ENCODE measurements around the gene ITSN1.
"Not testable (repeated sequence)": the region's sequence is repeated elsewhere in the genome, so short reads cannot be mapped to it uniquely, and the experiment has no call there.

ITSN1 gene

DNA sequence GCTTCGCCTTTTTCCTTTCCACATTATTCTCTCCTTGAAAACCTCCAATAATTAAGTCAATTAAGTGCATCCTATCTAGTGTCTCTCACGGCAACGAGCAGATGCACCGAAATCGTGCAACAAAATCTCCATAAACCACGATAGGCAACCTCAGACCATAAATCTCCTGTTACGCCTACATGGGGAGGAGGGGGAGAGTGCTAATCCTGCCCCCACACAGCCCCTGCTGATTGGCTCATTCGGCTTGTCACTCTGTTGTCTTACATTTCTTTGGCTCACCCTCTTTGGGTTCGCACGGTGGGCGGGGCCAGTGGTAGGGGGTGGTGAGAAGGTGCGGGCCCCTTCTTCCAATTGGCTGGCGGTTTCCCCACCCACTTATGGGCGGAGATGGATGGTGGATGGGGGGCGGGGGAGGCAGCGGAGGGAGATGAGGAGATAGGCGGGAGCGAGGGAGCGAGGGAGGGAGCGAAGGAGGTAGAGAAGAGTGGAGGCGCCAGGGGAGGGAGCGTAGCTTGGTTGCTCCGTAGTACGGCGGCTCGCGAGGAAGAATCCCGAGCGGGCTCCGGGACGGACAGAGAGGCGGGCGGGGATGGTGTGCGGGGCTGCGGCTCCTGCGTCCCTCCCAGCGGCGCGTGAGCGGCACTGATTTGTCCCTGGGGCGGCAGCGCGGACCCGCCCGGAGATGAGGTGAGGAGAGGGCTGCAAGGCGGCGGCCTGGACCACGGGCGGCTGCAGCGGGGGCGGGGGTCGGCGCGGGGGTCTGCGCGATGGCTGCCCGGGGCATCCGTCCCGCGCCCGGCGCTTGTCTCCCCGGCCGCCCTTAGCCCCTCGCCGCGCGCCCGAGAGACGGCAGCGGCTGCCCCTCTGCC lies at the start of gene ITSN1:
Gene ITSN1 (plus strand): TSS at position 475 of the 869 bp plus-strand sequence. CDS start 76,328 bp downstream, outside the sequence.
- DNase-seq (ENCODE audit: low spot score), result peak; percentile 99

DNA sequence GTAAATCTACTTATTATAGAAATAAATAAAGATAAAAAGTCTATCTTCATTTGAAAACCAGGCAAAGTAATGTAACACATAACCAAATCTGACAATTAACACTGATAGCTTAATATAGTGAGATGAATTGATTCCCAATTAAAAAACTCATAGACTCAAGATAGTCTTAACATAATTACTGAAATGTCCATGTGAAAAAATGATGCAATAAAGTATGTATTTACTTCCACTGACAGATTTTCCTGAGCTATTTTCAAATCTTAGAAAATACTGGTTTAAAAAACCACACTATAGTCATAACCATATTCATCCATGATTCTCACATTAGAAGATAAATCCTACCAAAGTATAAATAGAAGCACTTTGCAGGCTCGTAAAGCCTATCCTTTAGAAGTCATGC lies 44.2 kb upstream of the ITSN1 start:
- no peak for DNase-seq (ENCODE audit: low spot score)

DNA sequence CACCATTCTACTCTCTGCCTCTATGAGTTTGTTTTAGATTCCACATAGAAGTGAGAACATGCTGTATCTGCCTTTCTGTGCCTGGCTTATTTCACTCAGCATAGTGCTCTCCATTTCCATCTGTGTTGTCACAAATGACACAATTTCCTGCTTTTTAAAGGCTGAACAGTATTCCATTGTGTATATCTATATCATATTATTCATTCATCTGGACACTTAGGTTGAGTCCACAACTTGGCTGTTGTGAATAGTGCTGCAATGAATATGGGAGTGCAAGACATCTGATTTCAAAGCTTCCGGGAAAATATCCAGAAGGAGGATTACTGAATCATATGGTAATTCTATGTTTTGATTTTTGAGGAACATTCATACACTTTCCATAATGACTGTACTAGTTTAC lies 33.7 kb upstream of the ITSN1 start:
- DNase-seq (ENCODE audit: low spot score), result peak; percentile 2

GRCh38 chr21:33611006-33611744 lies 31.1 kb upstream of the ITSN1 start:
- no peak for DNase-seq (ENCODE audit: low spot score)

DNA sequence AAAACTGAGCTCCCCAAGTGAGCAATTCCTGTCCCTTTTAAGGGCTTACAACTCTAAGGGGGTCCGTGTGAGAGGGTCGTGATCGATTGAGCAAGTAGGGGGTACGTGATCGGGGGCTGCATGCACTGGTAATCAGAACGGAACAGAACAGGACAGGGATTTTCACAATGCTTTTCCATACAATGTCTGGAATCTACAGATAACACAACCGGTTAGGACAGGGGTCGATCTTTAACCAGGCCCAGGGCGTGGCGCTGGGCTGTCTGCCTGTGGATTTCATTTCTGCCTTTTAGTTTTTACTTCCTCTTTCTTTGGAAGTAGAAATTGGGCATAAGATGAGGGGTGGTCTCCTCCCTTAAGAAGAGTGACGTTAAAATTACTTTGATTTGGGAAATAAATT lies 24.7 kb upstream of the ITSN1 start:
- not testable (repeated sequence) for DNase-seq (ENCODE audit: low spot score)

DNA sequence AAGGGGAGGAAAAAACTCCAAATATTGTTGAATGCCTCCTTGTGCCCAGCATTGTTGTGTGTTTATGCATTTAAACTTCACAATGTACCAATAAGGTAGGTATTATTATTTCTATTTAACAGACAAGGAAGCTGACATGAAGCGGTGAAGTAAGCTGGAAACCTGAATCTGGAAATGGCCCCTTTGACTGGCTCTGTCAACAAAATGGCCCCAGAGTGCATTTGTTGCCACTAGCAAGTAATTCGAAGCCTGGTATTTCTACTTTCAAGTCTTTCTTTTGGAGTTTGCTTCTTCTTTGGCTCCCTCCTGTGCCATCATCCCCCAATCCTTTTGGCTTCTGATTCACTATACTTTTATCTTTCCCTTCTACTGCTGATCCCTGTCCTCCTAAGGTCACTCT lies 23.9 kb upstream of the ITSN1 start:
- no peak for DNase-seq (ENCODE audit: low spot score)

GRCh38 chr21:33619726-33620125 lies 22.6 kb upstream of the ITSN1 start:
- no peak for DNase-seq (ENCODE audit: low spot score)

- DNase-seq (ENCODE audit: low spot score), result no peak
These were observed 20.0 kb upstream of the ITSN1 start for GRCh38 chr21:33622253-33622652.

DNA sequence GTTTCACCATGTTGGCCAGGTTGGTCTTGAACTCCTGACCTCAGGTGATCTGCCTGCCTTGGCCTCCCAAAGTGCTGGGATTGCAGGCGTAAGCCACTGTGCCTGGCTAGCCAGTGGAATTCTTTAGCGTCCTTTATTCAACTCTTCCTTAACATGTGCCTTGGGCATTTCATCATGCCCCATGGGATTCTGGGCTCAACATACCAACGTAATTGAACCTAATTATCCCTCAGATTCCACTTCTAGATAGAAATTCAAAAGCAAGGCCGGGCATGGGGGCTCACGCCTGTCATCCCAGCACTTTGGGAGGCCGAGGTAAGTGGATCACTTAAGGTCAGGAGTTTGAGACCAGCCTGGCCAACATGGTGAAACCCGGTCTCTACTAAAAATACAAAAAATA lies 16.1 kb upstream of the ITSN1 start:
- DNase-seq (ENCODE audit: low spot score), result not testable (repeated sequence)

GRCh38 chr21:33634254-33634653 lies 8.0 kb upstream of the ITSN1 start:
- DNase-seq (ENCODE audit: low spot score), result no peak

- peak; percentile 15 for DNase-seq (ENCODE audit: low spot score)
These were observed 1.5 kb upstream of the ITSN1 start for GRCh38 chr21:33640697-33641351.

- DNase-seq (ENCODE audit: low spot score), result peak; percentile 97
These were observed 812 bp upstream of the ITSN1 start, which contains the start of gene CRYZL1 for GRCh38 chr21:33641352-33642026. TSS of gene CRYZL1 (minus strand) at chr21:33641741. CDS start at chr21:33631551, 10,190 bp downstream.

DNA sequence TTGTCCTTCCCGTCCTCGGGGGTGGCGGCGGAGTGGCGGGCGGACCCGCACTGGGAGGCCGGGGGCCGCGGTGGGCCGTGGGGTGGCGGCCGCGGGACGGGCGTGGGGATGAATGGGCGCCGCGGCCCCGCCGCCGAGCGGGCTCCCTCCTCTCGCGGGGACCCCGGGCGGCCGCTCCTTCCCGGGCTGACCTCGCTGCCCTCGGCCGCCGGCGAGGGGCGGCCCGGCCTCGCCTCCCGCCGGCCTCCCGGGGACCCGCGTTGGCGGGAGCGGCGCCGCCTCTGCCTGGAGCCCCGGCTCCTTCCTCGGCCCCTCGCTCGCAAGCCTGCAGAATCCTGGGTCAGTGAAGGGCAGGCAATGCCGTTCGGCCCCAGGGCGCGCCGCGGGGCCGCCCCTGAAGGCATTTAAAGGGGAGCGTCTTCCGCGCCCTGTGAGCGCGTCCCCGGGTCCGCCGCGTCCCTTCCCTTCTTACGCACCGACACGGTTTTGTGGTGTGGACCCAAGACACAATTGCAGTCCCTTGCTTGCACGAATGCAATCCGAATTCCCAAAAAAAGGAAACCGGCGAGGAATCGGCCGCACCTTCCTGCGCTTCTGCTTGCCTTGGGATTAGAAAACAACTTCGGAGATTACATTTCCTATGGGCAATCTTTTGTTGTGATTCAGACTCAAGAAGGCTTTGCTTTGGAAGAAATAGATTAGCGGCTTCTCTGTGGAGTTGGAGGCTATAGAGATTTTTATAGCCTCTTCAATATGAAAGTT lies 776 bp downstream of the ITSN1 start:
- peak; percentile 9 for DNase-seq (ENCODE audit: low spot score)

GRCh38 chr21:33643658-33644311 lies 1.5 kb downstream of the ITSN1 start:
- DNase-seq (ENCODE audit: low spot score), result peak; percentile 10

DNA sequence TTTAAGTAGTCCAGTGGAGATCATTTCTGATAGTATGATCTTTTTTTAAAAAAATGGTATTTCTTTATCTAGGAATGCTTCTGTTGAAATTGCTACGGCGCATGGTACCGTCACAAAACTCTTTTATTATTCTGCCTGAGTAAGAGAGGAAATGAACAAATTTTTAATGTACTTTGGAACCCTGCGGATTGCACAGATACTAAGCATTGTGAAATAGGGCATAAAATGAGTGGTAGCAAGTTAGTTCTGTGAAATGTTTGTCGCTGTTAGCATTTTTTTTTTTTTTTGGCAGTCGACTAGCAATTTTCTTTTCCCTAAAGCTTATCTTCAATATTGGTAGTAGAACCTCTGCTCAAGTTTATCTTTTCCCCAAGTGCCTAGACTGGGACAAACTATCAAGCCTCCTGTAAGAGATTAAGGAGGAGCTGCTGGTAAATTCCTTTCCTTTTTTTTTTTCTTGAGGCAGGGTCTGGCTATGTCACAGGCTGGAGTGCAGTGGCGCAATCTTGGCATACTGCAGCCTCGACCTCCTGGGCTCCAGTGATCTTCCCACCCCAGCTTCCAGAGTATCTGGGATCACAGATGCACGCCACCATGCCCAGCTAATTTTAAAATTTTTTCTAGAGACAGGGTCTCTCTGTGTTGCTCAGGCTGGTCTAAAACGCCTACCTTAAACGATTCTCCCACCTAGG lies 2.2 kb downstream of the ITSN1 start:
- peak; percentile 61 for DNase-seq (ENCODE audit: low spot score)

DNA sequence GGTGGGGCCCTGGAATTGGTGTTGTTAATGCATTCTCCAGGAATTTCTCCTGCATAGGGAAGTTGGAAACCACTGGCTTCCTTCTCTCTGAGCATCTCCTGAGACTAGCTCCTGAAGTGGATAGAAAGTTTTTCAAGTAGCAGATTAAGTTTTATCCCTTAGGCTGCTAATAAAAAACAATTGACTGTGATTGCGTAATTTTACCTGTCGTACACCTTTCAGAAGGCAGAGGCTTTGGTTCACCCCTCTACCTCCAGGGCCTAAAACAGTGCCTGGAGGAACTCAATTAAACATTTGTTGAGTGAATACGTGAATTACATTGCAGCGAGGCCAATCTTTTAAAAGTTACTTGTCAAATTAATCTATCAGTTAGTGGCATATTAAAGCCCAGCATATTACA lies 3.4 kb downstream of the ITSN1 start:
- no peak for DNase-seq (ENCODE audit: low spot score)

DNA sequence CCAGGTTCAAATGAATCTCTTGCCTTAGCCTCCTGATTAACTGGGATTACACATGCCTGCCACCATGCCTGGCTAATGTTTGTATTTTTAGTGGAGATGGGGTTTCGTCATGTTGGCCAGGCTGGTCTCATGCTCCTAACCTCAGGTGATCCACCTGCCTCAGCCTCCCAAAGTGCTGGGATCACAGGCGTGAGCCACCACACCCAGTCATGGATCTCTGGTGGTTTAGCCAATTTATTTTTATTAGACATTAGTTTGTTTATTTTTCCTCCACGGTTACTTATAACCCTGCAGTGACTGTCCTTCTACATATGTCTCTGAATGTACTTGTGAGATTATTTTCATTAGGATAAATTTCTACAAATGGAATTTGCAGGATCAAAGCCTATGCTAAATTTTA lies 5.3 kb downstream of the ITSN1 start:
- no peak for DNase-seq (ENCODE audit: low spot score)

DNA sequence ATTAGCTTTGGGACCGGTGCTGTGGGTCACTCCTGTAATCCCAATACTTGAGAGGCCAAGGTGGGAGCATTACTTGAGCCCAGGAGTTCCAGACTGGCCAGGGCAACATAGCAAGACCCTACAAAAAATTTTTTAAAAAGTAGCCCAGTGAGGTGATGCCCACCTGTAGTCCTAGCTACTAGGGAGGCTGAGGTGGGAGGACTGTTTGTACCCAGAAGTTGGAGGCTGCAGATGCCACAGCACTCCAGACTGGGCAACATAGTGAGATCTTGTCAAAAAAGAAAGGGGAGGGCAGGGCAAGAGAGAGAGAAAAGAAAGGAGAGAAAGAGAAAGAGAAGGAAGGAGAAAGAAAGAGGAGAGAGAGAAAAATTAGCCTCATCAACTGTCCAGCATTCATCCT lies 6.3 kb downstream of the ITSN1 start:
- no peak for DNase-seq (ENCODE audit: low spot score)

DNA sequence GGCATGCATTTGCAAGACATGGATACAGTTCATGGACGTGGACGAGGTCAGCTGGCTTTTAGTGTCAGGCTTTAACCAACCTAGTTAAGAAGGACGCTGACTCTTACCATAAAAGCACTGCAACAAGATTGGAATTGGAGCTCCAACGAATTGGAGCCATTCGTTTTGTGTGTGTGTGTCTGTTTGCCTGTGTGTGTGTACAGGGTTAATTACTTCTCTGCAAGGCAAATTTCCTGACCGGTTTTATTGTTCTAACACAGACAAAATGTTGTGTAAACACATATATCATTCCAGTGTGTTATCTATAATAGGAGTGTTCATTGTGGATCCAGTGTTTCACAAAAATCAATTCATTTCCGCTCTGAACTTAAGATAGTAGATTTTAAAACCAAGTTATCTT lies 7.9 kb downstream of the ITSN1 start:
- no peak for DNase-seq (ENCODE audit: low spot score)

GRCh38 chr21:33650929-33651509 lies 8.7 kb downstream of the ITSN1 start:
- DNase-seq (ENCODE audit: low spot score), result no peak
